BJ (cell line): Measurements from ENCODE around the gene CPPED1. TPM values are rescaled to one million over a fixed set of nuclear protein-coding genes. Genes with fewer than 3 reads are reported as not detected.

ENCODE experiments used
- CTCF ChIA-PET: fragments of 350-600 bp; formaldehyde crosslinking; extraction: SDS; loops from one replicate; lab custom pipeline; 2021; ENCODE audit warnings: antibody characterized with exemption, inconsistent platforms; lab: Yijun Ruan, JAX
- POLR2A ChIA-PET: fragments of 300-600 bp; sonication (Branson Sonifier 250); formaldehyde crosslinking; extraction: SDS; loops from one replicate; lab custom pipeline; 2021; ENCODE audit warnings: antibody characterized with exemption; lab: Charles Lee
- DNase-seq: peaks from one replicate; pipeline ENCODE4 v3.0.0-alpha.2; 2011; ENCODE audit warnings: low read depth
- H3K27me3 ChIP-seq: 2 replicates; pipeline ENCODE4 v1.6.0; 2011; ENCODE audit warnings: low read length; ENCODE audit not compliant: control insufficient read depth, insufficient read depth
- H3K36me3 ChIP-seq: 2 replicates; pipeline ENCODE4 v1.5.1; 2011; ENCODE audit warnings: low read length; ENCODE audit not compliant: control insufficient read depth, insufficient read depth
- H3K4me3 ChIP-seq: 2 replicates; pipeline ENCODE4 v1.5.1; 2011; ENCODE audit warnings: low read depth, mild to moderate bottlenecking, control low read depth, low read length
- CTCF ChIP-seq: IDR thresholded peaks from 2 replicates; pipeline ENCODE4 v1.5.1; 2011; ENCODE audit warnings: low read depth, mild to moderate bottlenecking, control low read depth, inconsistent platforms, low read length, moderate library complexity; ENCODE audit not compliant: insufficient read depth
- polyA plus RNA-seq: library from polyadenylated mRNA; depleted of rRNA; stranded (reverse); fragments of >200 nt; gene quantifications from 2 replicates; pipeline ENCODE4 v1.2.3, GENCODE V29; 2011

Gene CPPED1
- polyA plus RNA-seq, 1 experiment = 24.1 TPM

GRCh38 chr16:12703935-12704334, 99.8 kb downstream of the CPPED1 start:
- Histone ChIP-seq H3K27me3 (no peaks in the 10 kb centered on the region), H3K4me3 (no peak overlapping the region), H3K36me3 (peaks cover 3% of the 10 kb centered on the region; the same call in 1 of the 2 replicates)
- ChIA-PET CTCF (no interaction called here), POLR2A (no interaction called here)
- TF ChIP-seq CTCF = no peak
- peak; percentile 11 for DNase-seq

- H3K27me3 ChIP-seq = no peaks in the 10 kb centered on the region
- no peak for TF ChIP-seq CTCF
- peaks cover 2% of the 10 kb centered on the region; the same call in 1 of the 2 replicates for H3K36me3 ChIP-seq
- no peak for DNase-seq
- ChIA-PET CTCF (interaction anchor here (1.2 kb wide), 1 partner anchor 10 kb away, joined by 3 read pairs; no protein-coding TSS in a partner anchor), POLR2A (no interaction called here)
- no peak overlapping the region for H3K4me3 ChIP-seq
Measured at GRCh38 chr16:12700161-12700560, 103.5 kb downstream of the CPPED1 start.

DNA sequence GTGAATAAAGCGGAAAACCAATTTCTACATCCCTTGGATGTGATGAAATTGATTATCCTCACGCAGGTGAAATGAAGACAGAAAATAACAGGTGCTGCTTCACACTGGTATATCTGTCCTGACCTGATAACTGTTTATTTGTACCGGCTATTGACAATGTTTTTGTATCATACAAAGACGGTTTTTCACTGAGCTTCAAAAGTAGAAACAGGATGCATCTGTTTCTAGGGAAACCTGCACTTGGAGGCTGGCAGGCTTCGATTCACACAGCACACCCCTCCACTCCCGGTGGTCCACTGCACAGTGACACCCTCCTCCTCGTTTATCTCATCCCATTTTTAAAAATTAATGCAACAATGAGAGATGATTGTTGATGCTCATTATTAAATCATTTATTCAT, 104.5 kb downstream of the CPPED1 start:
- POLR2A ChIA-PET = no interaction called here
- CTCF ChIA-PET = interaction anchor here (0.6 to 1.2 kb wide), 2 partner anchors 9 to 12 kb away, joined by 4 read pairs; no protein-coding TSS in a partner anchor

GRCh38 chr16:12697437-12697836, 106.2 kb downstream of the CPPED1 start:
- CTCF ChIA-PET = interaction anchor here (0.7 to 1.1 kb wide), 2 partner anchors 9 kb away, joined by 3 read pairs; no protein-coding TSS in a partner anchor

More for the DNA sequence above, 104.5 kb downstream of the CPPED1 start:
- no peaks in the 10 kb centered on the region for H3K27me3 ChIP-seq
- DNase-seq = no peak
- no peak overlapping the region for H3K4me3 ChIP-seq
- TF ChIP-seq CTCF = no peak
- 0 out of 2 replicates have a peak, but pooled peaks cover 2% of the 10 kb centered on the region for H3K36me3 ChIP-seq

DNA sequence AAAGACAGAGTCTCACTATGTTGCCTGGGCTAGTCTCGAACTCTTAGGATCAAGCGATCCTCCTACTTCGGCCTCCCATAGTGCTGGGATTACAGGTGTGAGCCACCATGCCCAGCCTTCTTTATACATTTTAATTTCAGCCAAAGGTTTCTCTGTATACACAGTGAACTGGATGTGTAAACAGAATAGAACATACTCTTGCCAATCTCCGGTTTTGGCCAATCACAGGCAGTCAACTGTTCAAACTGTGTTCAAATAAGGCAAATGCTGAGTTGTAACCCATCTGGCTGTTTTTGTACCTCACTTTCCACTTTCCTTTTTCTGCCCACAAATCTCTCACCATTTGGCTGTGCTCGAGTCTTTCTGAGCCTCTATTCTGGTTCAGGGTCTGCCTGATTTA, 108.2 kb downstream of the CPPED1 start:
- CTCF ChIA-PET = interaction anchor here (1.5 kb wide), 1 partner anchor 20 kb away, joined by 3 read pairs; no protein-coding TSS in a partner anchor
- no peaks in the 10 kb centered on the region for H3K27me3 ChIP-seq
- no peak for TF ChIP-seq CTCF
- POLR2A ChIA-PET = no interaction called here
- no peak for DNase-seq
- H3K36me3 ChIP-seq = peaks cover 1% of the 10 kb centered on the region; the same call in 1 of the 2 replicates
- H3K4me3 ChIP-seq = no peak overlapping the region

More at GRCh38 chr16:12697437-12697836, 106.2 kb downstream of the CPPED1 start:
- Histone ChIP-seq H3K36me3 (peaks cover 3% of the 10 kb centered on the region; the same call in 1 of the 2 replicates), H3K27me3 (no peaks in the 10 kb centered on the region), H3K4me3 (no peak overlapping the region)
- POLR2A ChIA-PET = no interaction called here
- DNase-seq = no peak
- TF ChIP-seq CTCF = no peak
